Activated CD8-positive, alpha-beta memory T cell treated with anti-CD3 and anti-CD28 coated beads for 24 hours (primary cell): Measurements from ENCODE around the gene GABRA4.

Experiments
- DNase-seq: peaks from one replicate; pipeline ENCODE4 v3.0.0-alpha.2; 2020

GABRA4 gene

DNA sequence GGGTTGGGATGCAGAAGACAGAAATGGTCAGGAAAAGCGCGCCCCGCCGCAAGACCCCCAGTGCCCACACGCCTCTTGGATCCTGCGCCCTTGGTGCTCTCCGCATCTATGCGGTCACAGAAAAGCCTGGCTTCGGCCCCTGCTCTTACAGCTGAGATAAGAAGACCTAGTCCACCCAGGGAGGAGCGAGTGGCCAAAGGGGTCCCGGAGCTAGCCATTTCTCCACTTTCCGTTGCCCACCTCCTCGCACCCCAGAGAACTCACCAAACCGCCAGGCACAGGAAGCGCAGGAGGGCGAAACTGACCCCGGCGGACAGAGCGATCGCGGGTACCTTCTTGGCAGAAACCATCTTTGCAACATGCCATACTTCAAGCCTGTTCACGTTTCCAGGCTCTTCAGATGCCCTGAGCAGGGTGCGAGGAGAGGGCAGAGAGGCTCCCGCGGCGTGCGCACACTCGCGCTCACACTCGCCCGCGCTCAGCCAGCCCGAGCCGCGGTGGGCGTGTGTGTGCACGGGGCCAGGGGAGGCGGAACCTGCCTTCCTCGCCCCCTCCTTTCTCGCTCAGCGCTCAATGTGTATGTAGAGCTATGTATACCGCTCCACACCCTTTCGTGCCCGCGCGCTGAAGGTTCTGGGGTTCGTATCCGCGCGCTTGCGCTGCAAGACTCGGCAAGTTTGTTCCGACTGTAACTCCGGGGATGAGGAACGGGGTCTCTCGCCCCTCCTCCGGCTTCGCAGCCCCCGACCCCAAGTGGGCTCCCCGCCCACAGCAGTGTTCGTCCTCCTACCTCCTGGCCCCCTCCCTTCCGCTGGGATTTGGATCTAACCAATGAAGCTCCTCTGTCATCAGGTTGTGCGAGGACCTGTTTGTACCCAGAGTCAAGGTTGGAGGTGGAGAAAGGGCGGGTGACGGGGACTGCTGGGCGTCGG lies at the start of gene GABRA4:
GABRA4 (minus strand) TSS at position 507 of the 932 bp plus-strand sequence; CDS start at position 350, 157 bp downstream.
- DNase-seq: no peak

DNA sequence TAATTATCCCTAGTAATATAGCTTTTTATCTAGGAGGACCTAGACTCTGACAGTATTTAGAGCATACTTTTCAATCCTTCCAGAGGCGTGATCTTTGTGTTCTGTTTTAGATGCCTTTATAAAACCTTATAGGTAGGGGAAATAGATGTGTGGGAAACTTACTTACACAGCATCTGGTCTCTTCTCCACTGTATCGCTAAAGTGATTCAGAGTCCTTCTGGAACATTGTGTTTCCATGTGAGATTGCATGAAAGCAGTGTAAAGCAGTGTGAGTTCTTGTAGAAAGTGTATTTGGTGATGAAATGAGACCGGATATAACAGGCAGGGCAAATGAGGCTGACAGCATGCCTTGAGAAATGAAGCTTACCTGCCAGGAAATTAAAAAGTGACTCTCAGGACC lies 47.4 kb upstream of the GABRA4 start:
- no peak for DNase-seq

GRCh38 chr4:47038263-47038662 lies 44.9 kb upstream of the GABRA4 start:
- DNase-seq: no peak

DNA sequence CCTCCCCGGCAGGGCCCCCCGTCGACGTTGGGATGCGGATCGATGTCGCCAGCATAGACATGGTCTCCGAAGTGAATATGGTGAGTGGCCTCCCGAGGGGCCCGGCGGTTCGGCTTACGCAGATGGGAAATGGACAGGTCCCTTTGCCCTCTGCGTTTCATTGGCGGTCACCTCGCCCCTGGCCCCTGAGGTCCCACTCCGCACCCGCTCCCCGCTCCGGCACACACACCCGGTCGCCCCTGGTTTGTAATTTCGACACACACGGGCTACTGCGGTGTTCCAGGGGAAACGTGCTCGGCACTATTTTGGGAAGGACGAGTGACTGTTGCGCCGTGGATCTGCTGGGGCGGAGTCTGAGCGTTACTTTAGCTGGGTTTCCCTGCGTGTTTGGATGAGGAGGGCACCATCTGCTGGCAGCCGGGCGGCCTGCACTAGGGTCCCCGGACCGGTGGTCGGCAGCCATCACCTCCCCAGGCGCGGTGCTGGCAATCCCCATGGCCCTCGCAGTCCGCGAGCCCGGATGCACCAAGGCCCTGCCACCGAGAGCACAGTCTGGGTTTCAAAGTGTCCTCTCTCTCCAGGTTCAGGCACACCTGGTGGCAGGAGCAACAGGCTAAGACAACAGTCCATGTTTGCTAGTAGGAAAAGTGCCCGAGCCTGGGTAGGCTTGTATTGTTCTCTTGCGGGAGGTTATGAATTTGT lies 39.2 kb upstream of the GABRA4 start:
- DNase-seq: peak; percentile 82

DNA sequence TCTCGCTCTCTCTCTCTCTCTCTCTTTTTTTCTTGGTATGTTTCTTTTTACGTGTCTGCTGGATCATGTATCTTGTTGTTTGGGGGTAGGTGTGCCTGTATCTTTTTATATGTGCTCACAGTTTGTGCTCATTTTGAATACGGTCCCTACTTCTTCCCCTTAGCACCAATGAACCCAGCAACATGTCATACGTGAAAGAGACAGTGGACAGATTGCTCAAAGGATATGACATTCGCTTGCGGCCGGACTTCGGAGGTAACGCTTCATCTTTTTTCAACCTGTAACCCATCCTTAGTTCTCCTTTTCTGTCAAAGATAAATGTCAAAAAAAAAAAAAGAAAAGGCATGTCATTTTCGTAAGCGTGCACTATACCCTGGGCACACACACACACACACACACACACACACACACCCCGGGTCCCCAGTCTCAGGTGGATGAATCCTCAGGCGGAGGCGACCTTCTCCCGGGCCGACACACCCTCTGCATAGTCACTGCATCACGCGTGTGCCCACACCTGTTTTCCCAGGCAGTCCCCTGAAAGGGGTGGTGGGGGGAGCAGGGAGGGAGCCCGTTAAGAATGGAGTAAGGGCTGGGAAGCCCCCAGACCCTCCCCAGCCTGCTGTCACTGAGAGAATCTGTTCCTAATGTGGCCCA lies 38.5 kb upstream of the GABRA4 start:
- DNase-seq: no peak

- peak; percentile 67 for DNase-seq
These were observed 37.8 kb upstream of the GABRA4 start, which contains the start of gene GABRB1 for GRCh38 chr4:47031011-47031678. Gene GABRB1, plus strand, starts transcription at chr4:47031567.

GRCh38 chr4:47017494-47017893 lies 24.1 kb upstream of the GABRA4 start:
- DNase-seq: no peak

DNA sequence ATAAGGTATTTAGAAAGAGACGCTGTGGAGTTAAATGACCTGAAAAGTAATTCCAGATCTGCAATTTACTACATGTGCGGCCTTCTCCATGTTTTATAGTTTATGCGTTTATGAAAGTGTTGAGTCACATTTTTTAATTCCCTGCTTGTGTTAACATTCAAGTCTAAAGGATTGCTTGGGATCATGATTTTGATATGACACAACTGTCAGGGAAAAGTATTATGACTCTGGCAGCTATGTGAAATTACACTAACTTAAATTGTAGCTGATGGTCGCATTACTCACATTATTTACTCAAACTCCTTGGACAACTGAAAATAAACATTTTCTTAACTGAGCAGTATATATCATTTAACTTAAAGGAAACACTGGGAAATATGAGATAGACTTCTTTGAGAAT lies 23.7 kb upstream of the GABRA4 start:
- no peak for DNase-seq

DNA sequence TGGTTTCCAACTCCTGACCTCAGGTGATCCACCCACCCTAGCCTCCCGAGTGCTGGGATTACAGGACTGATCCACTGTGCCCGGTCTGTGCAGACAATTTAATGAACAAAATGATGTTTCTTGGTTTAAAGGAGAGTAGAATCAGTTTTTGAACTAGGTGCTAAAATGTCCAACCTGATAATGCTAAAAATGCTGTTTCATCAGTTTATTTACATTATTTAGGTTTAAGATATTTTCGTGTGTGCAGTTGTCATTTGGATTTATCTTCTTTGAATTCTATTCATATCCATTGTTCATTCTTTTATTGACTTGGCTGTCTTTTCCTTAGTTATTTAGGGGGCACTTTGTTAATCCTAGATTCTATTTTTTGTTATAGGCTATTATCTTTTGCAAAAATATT lies 20.0 kb upstream of the GABRA4 start:
- no peak for DNase-seq

- DNase-seq: no peak
These were observed 19.3 kb upstream of the GABRA4 start for GRCh38 chr4:47012676-47013075.

GRCh38 chr4:47010912-47011446 lies 17.6 kb upstream of the GABRA4 start:
- peak; percentile 58 for DNase-seq

GRCh38 chr4:47010347-47010911 lies 17.0 kb upstream of the GABRA4 start:
- DNase-seq: no peak

GRCh38 chr4:47002580-47002979 lies 9.2 kb upstream of the GABRA4 start:
- no peak for DNase-seq

DNA sequence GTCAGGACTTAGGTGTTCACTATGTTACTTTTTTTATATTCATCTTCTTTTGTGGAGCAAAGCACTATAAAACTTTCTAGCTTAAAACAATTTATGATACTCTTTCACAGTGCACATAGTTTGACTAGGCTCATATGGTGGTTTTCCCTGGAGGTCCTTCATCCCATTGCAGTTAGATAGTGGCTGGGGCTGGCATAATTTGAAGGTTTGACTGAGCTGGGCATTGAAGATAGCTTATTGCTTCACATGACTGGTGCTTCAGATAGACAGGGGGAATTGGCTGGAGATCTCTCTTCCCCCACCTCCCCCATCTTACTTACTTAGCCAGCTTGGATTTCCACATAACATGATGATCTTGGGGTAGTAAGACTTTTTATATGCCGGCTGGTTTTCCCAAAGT lies 7.0 kb upstream of the GABRA4 start:
- DNase-seq: no peak

DNA sequence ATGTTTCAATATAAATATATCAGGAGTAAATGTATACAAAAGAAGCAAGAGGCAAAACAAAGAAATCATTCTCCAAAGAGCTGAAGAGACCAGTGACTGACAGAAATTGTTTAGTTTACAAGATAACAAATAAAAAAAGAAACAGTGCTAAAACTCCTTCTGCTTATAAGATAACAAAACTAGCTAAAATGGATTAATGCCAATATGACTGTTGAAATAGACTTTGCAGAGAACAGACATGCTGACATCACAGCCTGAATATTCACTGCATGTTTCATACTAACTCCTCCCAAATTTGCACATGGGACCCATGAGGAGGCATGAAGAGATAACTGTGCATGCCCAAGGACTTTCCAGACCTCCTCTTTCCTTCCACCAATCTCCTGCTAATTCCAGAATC lies 6.2 kb upstream of the GABRA4 start:
- no peak for DNase-seq

- no peak for DNase-seq
These were observed 625 bp upstream of the GABRA4 start for GRCh38 chr4:46994007-46994405.

DNA sequence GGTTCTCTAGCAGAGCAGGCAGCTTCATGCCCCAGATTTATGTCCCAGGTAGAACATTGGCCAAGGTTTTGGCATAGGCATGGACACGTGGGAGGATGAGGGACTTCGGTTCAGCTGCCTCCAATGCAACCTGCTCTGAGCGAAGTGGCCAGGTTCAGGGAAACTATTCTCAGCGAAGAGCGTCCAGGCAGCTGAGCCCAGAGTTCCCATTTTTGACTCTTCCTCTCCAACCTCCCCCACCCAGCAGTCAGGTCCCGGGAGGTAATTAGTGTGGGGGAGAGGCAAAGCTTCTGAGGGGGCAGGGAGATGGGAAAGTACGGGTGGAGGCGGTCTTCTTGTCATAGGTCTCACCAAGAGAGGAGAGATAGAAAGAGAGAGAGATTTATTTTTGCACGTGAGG lies 1.0 kb downstream of the GABRA4 start:
- DNase-seq: no peak

DNA sequence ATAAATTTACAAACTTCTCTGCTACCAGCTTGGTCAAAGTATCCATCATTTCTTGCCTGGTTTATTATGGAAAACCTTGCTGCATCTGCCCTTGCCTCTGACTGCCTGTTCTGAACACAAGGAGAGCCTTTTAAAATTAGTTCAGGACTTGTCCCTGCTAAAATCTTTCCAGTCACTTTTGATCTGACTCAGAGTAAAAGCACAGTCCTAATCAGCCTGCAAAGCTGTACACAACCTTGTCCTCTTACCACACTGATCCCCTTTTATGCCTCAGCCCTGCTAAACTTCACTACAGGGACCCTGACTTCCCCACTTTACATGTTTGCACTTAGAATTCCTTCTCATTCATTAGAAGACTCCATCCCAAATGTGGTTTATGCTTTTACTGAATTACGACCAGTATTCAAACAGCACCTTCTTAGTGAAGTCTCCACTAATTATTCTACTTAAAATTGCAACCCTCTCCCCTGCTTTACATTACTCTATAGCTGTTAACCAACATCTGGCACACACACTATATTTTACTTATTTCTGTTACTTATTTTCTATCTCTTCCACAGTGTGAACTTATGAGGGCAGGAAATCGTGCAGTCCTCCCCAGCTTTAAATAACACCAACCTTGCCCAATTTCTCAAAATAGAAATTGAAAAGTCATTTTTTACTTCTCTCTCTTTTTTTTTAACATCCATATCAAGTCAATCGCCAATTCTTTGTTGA lies 6.3 kb downstream of the GABRA4 start:
- no peak for DNase-seq

DNA sequence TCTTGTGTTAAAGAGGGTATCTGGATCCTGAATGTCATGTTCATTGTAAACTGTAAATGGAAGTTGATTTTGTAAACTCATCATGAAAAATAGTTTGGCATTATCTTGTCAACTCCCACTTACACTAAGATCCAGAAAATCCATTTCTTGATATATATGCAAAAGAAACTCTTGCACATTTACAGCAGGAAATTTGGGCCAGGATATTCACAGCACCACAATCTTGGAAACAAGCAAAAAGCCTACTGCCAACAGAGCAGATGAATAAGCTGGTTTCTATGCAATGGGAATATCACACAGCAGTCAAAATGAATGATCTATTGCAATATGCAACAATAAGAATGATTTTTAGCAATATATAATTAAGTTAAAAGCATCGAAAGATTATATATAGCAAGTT lies 8.6 kb downstream of the GABRA4 start:
- no peak for DNase-seq

DNA sequence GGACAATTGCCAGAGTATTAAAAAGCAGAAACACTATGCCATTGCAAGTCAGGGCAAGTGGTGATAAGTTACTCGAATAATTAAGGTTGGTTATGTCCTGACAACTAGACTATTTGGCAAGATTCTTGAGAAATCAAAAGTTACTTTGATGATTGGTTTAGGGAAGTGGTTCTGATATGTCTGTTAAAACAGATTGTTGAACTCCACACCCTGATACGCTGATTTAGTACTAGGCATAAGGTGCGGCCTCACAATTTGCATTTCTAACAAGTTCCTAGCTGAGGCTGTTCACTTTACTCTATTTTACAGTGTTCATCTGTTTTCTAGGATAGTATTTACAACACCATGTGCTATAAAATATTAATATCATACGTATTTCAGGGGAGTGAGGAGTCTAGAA lies 12.5 kb downstream of the GABRA4 start:
- DNase-seq: no peak

DNA sequence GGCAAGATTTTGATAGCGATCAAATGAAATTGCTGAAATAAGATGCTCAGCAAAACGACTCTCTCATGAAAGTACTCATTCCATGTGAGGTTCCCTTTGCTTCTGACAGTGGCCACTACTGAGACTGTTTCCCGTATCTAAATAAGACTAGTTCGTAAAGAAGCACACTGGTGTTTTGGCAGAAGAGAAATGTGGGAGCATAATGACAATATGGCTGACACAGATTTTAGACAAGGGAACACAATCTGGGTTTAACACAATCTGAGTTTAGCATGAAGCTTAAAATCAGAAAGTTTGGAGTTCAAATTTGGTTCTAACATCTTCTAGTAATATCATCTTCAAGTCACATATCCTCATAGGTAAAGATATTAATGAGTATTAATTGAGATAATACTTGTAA lies 13.7 kb downstream of the GABRA4 start:
- no peak for DNase-seq

DNA sequence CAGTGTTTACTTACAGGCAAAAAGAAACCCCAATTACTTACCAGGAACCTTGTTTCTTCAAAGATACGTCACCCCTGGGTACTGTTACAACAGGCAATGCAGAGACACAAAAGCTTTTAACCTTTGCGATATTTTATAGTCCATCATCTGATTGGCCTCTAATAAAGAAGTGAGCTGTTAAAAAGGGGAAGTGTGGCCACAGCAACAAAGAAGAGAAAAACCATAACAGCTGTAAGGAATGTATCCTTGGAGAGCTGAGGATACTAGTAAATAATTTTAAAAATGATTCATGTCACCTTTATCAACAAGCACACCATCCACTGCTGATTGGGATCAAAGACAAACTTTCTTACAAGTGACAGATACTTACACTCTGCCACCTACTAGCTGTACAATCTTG lies 14.1 kb downstream of the GABRA4 start:
- DNase-seq: no peak
